Pancreas (tissue), 10 donors: ENCODE results near the gene TMEM131. TPM values are rescaled to one million over a fixed set of nuclear protein-coding genes. Genes with fewer than 3 reads are reported as not detected.

Source experiments
- ATAC-seq, 4 donors: fragments of 200-7000 bp; cut with Tn5 transposase; one replicate each; pipeline versions ENCODE4 v1.8.0 to v1.9.1; 2020; ENCODE audit warnings: mild to moderate bottlenecking in 4 of 4, moderate library complexity in 4 of 4
- DNase-seq, 6 donors: peaks; one replicate each; pipeline ENCODE4 v3.0.0-alpha.2; 2020
- FAIRE-seq: peaks from 2 replicates; lab custom pipeline; 2012; peaks lifted over from hg19 to GRCh38; lab: Jason Lieb, UNC
- H3K27ac ChIP-seq, 4 donors: fragments of 200-600 bp; sonication (generic); 1 replicate in 3 of 4; 2 replicates in 1 of 4; pipeline versions ENCODE4 v1.5.0 to v1.8.0; 2020
- H3K27me3 ChIP-seq, 4 donors: fragments of 200-600 bp; one replicate each; pipeline ENCODE4 v1.8.0; 2021
- H3K36me3 ChIP-seq, 3 donors: fragments of 200-600 bp; sonication (generic) in 1 of 3; one replicate each; pipeline versions ENCODE4 v1.5.0 to v1.8.0; 2020 to 2021
- H3K4me1 ChIP-seq, 3 donors: fragments of 200-600 bp; one replicate each; pipeline ENCODE4 v1.8.0; 2021
- H3K4me3 ChIP-seq, 4 donors: fragments of 200-600 bp; sonication (generic) in 2 of 4; one replicate each; pipeline versions ENCODE4 v1.5.0 to v1.8.0; 2020 to 2021
- H3K9me3 ChIP-seq, 4 donors: fragments of 200-600 bp; one replicate each; pipeline ENCODE4 v1.8.0; 2021
- CTCF ChIP-seq, 4 donors: fragments of 200-600 bp; sonication (generic) in 3 of 4; IDR thresholded peaks; one replicate each; pipeline versions ENCODE4 v1.5.0 to v1.8.0; 2021; ENCODE audit warnings: antibody characterized with exemption in 4 of 4
- WGBS, 2 donors: extraction: QIAGEN DNeasy Blood & Tissue Kit; methylation state at CpG; one replicate each; pipeline ENCODE4 v1.1.7; 2013; 5-methylcytosine and 5-hydroxymethylcytosine counted together
- intact Hi-C, 3 donors: fragments of 100-400 bp; cut with DNase I; formaldehyde crosslinking; loops; one replicate each; pipeline versions ENCODE4 v1.11.1 to v1.14.2; 2022
- polyA plus RNA-seq, 2 donors: library from polyadenylated mRNA; stranded (reverse); fragments of 200-250 nt; gene quantifications; one replicate each; pipeline ENCODE4 v1.2.3, GENCODE V29; 2013
- total RNA-seq, 6 donors: library from RNA; stranded (reverse); fragmentation: NEBNext Ultra II Directional in 4 of 6; extraction: Animal tissue kit (Norgen Biotek cat#: 25700) in 4 of 6; gene quantifications; one replicate each; pipeline versions ENCODE4 v1.2.1 to v1.2.4, GENCODE V29; 2021 to 2023
- donor health status: healthy with polysubstance abuse.
- donor health status: DM: no; HTN: no; CAD: no; lungs with moderate emphysema.
- donor health status: DM: no; HTN: no; CAD: no.
- donor health status: control.
- donor health status: control.
- donor health status: Bipolar disorder and iron deficiency.
- donor health status: DM: yes; HTN: yes; CAD: no.
- donor health status: DM: no; HTN: no; CAD: no.
- donor health status: DM: no; HTN: no; CAD: no.
- donor health status: DM: yes; HTN: yes; CAD: no.

TMEM131 gene
- total and polyA plus RNA-seq, 8 donors: 8.1 to 26.5 (median 19.4) TPM

GRCh38 chr2:97779141-97779540 is 216.6 kb downstream of the TMEM131 start:
- no peaks in the 10 kb centered on the region for H3K4me1 ChIP-seq
- no peaks in the 10 kb centered on the region for H3K9me3 ChIP-seq
- H3K27ac ChIP-seq: no peak overlapping the region
- H3K27me3 ChIP-seq: no peaks in the 10 kb centered on the region
- no peak for DNase-seq
- no peak overlapping the region for H3K4me3 ChIP-seq
- no peak for ATAC-seq
- intact Hi-C loops: no loop called here
- WGBS, 2 donors: 83% methylated on average over 4 of the region's 4 CpGs
- FAIRE-seq: no peak
- H3K36me3 ChIP-seq: peaks cover 0 to 11% (median 0%) of the 10 kb centered on the region in 3 donors
- TF ChIP-seq CTCF (IDR thresholded peaks at IDR 0.05): no peak

- ATAC-seq: no peak
- FAIRE-seq: no peak
- peaks cover 0 to 30% (median 0%) of the 10 kb centered on the region in 3 donors for H3K36me3 ChIP-seq
- H3K4me3 ChIP-seq: no peak overlapping the region
- 93 to 95% methylated on average over 11 of the region's 11 CpGs for WGBS, 2 donors
- H3K27ac ChIP-seq: no peak overlapping the region
- no peaks in the 10 kb centered on the region for H3K27me3 ChIP-seq
- H3K9me3 ChIP-seq: no peaks in the 10 kb centered on the region
- H3K4me1 ChIP-seq: no peaks in the 10 kb centered on the region
- DNase-seq: no peak
- intact Hi-C loops: no loop called here
- TF ChIP-seq CTCF (IDR thresholded peaks at IDR 0.05): no peak
Measured at GRCh38 chr2:97775074-97775473, 220.7 kb downstream of the TMEM131 start.

GRCh38 chr2:97774425-97774824 is 221.3 kb downstream of the TMEM131 start:
- DNase-seq (no peak), FAIRE-seq (no peak), ATAC-seq (peak in 2 of 4 donors; percentile 52 to 66)
- Histone ChIP-seq H3K36me3 (peaks cover 0 to 30% (median 0%) of the 10 kb centered on the region in 3 donors), H3K27ac (no peak overlapping the region), H3K4me1 (no peaks in the 10 kb centered on the region), H3K27me3 (no peaks in the 10 kb centered on the region), H3K4me3 (no peak overlapping the region), H3K9me3 (no peaks in the 10 kb centered on the region)
- 62 to 63% methylated on average over 7 of the region's 7 CpGs for WGBS, 2 donors
- intact Hi-C loops: no loop called here
- no peak for TF ChIP-seq CTCF (IDR thresholded peaks at IDR 0.05)

GRCh38 chr2:97770445-97770844 is 225.3 kb downstream of the TMEM131 start:
- H3K9me3 ChIP-seq: no peaks in the 10 kb centered on the region
- H3K4me3 ChIP-seq: no peak overlapping the region
- TF ChIP-seq CTCF (IDR thresholded peaks at IDR 0.05): no peak
- intact Hi-C loops: no loop called here
- WGBS, 2 donors: 56 to 62% methylated on average over 4 of the region's 4 CpGs
- no peaks in the 10 kb centered on the region for H3K4me1 ChIP-seq
- H3K36me3 ChIP-seq: peaks cover 0 to 38% (median 5%) of the 10 kb centered on the region in 3 donors
- no peaks in the 10 kb centered on the region for H3K27me3 ChIP-seq
- H3K27ac ChIP-seq: no peak overlapping the region
- DNase-seq: no peak
- ATAC-seq: no peak
- FAIRE-seq: no peak

- Histone ChIP-seq H3K36me3 (peaks cover 0 to 39% (median 5%) of the 10 kb centered on the region in 3 donors), H3K9me3 (no peaks in the 10 kb centered on the region), H3K4me3 (no peak overlapping the region), H3K4me1 (no peaks in the 10 kb centered on the region), H3K27ac (no peak overlapping the region), H3K27me3 (no peaks in the 10 kb centered on the region)
- no peak for FAIRE-seq
- no peak for TF ChIP-seq CTCF (IDR thresholded peaks at IDR 0.05)
- ATAC-seq: no peak
- no peak for DNase-seq
- intact Hi-C loops: no loop called here
- 55 to 60% methylated on average over 3 of the region's 3 CpGs for WGBS, 2 donors
Measured at GRCh38 chr2:97769711-97770110, 226.0 kb downstream of the TMEM131 start.
